OCI-M2 (cell line): Measurements from ENCODE around the gene KLHL29.

Experiments
- DNase-seq: peaks from one replicate; lab custom pipeline; 2025; ENCODE audit not compliant: unreplicated experiment; lab: John Stamatoyannopoulos, UW

The KLHL29 gene

DNA sequence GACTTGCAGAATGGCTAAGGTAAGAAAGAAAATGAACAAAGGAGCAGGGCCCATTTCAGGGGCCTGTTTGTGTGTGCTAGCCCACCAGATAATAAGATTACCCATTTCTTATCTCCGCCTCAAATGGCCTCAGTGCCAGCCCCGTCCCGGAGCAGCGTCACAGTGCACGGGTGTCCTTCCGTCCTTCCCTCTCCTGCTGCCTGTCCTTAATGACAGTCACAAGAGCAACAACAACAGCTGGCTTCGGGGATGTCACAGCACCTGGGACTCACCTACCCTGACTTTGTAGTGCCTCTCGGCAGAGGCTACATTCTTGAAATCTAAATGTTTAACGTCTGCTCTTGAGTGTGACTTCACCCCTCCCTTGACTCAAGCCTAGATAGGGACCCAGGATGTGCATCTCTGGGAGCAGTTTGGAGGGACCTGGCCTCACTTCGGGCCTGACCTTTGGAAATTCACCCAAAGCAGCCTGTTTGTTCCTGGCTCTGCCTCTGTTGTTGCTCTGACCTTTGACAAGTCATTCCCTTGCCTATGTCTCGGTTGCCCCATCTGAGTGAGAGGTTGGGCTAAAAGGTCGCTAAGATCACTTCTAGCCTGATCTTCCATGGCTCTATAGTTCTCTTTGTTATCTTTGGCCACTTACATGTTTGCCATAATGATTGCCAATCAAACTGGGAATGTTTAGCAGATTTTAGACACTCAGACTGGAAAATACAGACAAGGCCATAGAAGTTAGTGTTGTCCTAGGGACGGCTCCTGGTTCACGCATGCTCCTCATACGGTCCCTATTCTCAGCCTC is 122.5 kb downstream of the KLHL29 start:
- DNase-seq: no peak

DNA sequence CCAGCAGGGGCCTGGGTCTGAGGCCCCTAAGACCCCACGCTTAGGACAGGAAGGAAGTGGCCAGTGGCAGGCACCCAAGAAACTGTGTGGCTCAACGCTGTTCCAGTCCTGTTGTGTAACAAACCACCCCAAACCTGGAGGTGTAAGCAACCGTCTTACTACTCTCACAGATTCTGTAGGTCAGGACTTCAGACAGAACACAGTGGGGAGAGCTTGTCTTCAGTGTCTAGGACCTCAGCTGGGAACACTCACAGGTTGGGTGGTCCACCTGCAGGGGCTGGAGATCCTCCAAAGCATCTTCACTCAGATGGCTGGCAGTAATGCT is 123.0 kb downstream of the KLHL29 start:
- no peak for DNase-seq

DNA sequence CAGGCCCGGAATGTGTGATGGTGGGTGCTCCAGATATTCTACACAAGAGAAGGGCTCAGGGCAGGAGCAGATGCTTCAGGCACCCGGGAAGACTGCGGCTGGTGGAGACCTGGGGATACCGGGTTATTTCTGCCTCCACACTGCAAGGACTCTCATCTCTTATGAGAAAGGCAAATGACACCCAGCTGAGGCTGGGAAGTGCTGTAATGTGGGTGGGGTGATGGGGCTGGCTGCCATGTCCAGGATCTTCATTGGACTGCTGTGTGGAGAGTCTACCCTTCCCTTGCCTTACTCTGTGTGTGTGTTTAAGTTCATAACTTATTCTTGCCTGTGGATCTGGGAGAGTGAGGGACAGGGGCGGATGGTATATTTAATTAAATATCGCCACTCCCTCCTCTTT is 124.1 kb downstream of the KLHL29 start:
- no peak for DNase-seq

- DNase-seq: no peak
These were observed 124.8 kb downstream of the KLHL29 start for GRCh38 chr2:23509596-23510292.

DNA sequence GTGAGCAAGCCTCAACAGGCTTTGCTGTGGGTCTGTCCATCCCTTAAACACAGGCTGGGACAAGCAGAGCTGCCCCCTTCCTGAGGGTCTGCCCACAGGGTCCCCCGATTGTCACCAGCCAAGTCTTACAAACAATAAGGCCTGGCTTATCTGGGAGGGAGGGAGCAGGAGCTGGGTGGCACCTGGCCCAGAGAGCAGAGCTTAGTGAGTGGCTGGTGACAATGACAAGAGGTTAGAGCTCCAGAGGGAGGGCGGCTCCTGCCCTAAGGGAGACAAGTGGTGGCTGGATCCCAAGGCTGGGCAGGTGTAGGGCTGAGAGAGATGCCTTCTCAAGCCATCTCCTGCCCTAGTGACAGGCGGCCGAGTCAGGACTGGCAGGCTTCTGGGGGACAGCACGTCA is 125.5 kb downstream of the KLHL29 start:
- DNase-seq: no peak

DNA sequence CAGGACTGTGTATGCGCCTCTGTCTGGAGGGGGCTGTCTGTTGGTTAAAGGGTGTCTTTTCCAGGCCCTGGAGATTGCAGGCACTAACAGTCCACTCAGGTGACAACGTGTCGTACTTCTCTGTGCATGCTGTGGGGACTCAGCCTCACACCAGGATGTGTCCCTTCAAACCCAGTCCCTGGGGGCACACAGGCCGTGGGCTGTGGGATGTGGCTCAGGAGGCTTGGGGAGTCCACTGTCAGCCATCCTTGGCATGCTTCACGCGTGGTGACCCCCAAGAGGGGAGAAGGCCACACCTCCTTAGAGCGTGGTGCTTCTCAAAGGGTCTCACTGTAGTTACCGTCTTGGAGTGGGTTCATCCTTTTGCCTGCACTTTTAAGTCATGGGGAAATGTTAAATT is 127.8 kb downstream of the KLHL29 start:
- no peak for DNase-seq

- DNase-seq: no peak
These were observed 128.4 kb downstream of the KLHL29 start for GRCh38 chr2:23513245-23513871.

DNA sequence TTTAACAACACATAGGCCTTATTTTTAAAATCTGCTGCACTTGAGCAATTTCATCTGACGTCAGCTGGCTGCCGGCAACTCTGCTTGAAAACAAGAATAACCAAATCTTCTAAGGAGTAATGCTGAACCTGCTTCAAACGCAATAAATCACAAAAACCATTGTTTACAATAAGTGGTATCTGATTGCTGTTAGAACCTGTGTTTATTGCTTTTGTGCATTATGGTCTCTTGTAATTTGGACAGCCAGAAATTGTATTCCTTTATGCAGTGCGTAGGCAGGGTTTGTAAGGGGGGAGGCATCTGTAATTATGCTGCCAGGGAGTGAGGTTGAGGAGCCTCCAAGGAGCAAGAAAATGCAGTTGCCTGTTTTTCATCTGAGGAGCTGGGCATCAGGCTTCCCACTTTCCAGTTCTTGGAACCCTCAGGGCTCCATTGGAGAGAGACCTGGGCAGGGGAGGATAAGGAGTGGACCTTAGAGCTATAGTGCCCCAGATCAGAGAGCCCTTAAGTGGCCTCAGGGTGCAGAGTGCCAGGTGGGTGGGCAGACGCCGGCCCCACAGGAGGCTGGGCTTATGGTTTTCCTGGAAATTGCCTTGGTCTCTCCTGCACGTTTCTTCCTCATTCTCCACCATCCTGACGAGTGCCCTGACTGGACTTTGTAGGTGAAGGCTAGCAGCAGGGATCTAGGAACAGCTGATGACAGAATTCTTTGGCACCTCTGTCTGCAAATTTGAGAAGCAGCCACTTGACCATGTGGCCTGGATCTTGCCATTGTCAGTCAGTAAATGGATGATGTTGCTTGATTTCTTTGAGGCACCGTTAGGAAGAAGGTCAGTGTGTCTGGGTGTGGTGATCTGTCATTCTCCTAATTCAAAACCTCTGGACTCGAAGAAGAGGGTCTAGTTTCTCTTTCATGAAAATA is 129.2 kb downstream of the KLHL29 start:
- no peak for DNase-seq

DNA sequence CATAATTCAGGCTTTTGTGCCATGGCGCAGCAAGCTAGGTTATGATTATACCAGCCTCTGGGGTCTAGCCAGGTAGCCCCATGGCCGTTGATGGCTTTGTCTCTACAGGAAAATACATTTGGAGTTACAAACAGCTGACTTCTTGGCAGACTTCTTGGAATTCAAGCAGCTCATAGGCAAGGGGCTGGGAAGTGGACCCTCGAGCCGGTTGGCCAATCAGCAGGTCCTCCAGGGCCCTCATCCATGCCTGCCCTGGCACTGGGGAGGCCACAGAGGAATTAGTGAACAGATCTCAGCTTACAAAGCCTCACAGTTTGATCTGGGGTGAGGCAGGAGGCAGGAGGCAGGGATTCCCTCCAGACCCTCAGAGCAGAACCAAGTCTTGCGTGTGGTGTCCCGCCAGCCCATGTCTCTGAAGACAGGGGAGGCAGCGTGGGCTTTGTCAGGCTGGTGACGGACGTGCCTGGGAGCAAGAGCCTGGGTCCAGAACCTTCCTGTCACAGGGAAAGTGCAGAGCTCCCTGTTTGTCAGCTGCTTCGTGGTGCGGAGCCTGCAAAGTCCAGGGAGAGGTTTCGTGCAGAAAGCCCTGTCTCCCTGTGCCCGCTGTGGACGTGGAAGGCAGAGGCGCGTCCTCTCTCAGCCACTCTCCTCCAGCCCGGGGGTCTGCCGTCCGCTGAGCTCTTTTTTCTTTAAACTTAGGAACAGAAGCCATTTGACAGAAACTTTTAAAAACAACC is 131.7 kb downstream of the KLHL29 start:
- no peak for DNase-seq

DNA sequence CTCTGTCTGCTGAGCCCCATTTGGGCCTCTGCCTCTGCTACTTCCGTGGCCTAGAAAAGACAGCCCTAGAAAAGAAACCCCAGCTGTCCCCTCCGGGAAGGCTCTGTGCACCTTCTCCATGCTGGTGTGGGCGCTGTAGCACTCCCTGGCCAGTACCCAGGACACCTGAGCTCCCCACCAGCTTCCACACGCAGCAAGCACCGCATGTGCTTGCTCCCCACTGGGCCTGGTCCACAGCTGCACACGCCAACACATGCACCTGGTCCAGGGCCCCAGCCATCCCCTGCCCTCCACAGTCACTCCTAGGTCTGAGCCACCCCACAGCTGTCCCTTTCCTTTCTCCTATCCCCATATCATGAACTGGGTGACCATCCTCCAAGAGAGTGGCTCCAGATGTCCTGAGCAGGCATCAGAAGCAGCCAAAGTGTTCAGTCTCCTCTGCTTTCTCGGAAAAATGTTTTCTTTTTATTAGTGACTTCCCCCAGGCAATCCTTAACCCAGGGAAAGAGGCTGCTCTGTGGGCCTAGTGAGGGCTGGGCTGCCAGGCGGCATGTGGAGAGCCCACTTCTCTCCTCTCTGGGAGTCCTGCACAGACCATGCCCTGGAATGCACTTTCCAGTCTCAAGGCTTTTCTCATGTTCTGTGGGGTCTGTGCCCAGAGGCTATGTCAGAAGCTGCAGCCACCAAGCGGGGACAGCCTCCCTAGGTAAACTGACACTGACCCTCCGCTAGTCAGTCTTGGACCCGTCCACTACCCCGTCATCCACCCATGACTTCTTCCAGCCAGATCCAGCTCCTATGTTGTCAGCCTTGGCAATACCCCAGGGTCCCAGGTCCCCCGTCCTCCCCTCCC is 133.7 kb downstream of the KLHL29 start:
- DNase-seq: no peak

DNA sequence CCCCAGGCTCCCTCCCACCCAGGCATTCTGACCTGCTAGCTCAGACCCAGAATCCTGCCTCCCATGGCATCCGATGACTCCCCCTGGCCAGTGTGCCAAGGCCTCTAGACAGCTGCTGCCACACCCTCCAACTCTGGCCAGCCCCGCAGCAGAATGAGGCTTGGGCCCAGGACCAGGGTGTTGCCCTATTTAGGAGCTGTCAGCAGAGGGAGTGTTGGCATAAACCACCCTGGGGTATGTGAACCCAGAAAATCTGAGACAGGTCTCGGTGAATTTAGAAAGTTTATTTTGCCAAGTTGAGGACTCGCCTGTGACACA is 134.3 kb downstream of the KLHL29 start:
- no peak for DNase-seq

DNA sequence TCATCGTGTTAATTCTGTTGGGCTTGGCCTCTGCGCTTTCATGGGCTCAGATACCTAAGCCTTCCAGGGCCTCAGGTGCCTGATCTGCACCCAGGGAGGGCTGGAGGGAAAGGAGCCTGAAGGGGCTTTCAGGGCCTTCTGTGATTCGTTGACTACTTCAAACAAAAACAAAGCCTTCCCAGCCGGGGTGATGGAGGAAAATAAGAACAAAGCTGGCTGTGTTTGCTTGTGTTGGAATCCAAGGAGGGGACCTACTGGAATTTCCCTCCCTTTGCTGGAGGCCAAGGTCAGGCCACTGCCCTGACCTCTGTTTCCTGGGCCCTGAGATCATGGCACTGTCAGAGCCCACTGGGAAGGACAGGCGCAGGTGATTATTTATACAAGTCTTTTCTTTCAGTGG is 135.3 kb downstream of the KLHL29 start:
- no peak for DNase-seq

DNA sequence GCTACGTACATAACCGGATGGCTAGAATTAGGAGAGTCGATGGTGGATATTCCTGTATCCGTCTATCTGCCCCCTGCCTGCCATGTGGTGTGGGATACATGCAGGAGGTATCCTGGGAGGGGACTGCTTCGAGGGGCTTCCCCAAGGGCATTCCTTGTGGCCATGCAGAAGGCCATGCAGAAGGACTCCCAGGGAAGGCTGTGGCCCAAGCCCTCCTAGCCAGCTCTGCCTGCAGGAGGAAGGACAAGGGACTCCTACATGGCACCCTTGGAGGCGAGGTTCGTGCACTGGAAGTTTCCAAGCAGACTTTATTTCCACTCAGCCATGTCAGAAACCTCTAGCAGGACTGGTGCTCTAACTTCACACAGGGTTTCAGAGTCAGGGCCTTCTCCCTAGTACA is 136.1 kb downstream of the KLHL29 start:
- no peak for DNase-seq

DNA sequence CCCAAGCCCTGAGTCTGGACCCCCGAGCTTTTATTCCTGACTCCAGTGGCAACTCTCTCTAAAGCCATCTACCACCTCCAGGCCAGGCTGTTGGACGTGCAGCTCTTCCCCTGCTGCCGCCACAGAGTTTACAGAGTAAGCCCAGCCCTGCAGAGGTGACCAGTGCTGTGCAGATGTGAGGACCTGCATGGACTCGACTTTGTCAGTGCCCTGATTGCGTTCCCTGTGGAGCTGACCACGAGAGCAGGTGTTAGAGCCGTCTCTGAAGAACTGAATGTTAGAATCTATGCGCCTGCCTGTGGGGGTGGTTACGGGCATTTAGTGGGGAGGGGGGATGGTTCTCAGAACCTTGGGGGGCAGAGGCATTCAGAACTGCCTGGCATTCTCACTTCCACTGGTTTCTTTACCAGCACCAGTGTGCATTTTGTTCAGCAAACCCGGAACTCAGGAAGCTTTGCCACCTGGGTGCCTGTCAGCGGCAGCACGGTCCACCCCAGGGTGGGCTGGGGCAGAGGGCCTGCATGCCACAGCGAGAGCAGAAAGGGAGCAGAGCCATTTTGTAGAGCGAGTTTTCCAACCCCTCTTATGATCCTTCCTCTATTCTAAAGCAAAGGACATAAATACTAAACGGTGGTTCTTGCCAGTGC is 137.9 kb downstream of the KLHL29 start:
- DNase-seq: no peak

DNA sequence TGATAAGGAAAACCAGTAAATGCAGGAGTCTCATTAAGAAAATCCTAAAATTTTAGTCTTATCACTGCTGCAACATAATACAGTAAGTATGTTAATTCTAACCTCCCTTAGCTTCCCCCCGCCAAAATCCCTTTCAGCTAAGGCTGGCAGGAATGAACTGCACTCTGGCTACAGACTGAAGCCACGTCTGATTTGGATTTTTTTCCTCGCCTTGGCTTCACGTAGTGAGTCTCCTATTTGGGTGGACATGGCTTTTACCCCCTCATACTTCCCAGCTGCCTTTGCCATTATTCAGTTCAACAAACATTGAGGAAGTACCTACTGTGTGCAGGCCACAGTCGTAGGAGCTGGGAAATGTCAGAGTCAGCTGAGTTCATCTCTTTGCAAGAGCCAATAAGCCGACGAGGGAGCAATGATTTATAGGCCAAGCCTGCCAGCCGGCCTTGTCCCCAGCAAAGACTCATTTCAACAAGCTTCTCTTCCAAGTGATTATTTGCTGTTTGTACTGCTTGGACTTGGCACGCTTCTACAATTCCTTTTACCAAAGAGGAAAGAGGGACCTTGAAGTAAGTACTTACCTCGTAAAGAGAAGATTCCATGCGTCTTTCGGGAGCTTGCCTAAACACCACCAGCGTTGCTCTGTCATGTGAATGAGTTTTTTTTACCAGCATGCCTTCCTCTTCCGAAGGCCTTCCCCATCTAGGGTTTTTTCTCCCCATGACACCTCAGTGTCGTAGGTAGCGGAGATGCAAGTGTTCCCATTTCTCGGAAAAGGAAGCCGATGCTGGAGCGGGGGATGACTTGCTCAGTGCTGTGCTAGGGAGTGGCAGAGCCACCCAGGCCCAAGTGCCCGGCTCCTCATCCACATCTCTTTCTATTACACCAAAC is 138.6 kb downstream of the KLHL29 start:
- no peak for DNase-seq

DNA sequence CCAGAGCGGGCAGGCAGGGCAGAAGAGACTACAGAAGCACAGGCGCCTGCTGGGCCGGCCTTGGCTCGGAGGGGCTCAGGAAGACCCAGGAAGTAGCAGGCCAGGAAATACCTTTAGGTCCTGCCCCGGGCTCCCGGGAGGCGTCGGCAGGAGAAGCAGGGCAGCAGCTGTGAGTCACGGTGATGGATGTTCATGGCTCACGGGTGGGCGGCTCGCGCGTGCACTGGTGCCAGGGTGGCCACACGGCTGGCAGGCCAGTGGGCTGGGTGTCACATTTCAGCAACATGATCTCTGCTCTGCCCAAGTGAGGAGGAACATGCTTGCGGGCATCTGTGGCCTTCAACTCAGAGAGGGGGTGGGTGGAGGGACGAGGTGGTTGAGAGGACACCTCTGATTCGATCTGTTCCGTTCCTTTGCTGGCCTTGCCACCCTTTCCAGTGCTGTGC is 139.3 kb downstream of the KLHL29 start:
- DNase-seq: no peak

DNA sequence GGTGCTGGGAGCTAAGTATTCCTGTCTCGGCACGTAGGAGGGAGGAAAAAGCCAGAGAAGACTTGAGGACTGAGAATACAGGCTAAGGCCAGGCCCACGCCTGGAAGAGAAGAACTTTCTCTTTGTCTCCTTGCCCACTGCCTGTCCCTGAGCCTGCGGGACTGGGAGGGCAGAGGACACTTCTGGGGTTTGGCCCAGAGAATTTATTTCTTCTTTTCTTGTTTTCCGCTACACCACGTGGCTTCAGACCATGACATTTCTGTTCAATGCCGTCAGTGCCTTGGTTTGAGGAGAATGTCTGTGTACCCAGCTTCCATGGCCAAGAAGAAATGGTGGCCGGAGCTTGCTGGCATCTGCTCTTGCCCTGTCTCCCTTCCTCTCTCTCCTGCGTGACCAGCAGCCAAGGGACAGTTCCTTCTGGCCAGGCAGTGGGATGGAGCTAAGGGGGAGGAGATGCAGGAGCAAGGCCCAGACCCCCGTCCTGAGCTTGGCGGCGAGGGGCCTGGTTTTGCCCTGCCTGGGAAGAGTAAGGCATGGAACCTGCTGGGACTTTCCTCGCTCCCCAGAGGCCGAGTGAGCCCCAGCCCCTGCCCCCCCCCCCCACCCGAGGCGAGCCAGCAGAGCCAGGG is 140.3 kb downstream of the KLHL29 start:
- DNase-seq: no peak

DNA sequence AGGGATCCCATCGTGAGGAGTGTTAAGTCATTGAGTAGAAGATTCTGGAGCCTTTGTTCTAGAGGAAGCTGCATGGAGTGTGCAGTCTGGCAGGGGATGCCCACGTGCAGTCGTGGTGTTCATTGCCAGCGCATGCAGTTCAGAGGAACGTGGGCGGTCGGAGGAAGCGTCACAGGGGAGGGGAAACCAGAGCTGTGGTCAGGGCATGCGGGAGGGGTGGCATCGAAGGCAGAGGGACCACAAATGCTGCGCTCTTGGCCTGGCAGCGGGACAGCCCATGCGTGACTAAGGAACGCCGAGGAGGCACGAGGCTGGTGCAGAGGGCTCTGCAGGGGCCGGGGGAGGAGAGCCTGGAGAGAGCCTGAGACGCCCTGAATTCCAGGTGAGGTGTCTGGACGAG is 141.1 kb downstream of the KLHL29 start:
- DNase-seq: no peak
